Esophagus muscularis mucosa (tissue), 3 donors: ENCODE results near the gene PARD3B.

Experiments
- POLR2A ChIP-seq: fragments of 450-650 bp; IDR thresholded peaks from one replicate; pipeline ENCODE4 v1.6.1; 2017; ENCODE audit warnings: antibody characterized with exemption, moderate library complexity, mild to moderate bottlenecking, low read depth
- POLR2AphosphoS5 ChIP-seq, 2 donors: sonication (generic); formaldehyde crosslinking; IDR thresholded peaks; one replicate each; pipeline ENCODE4 v1.6.1; 2017; ENCODE audit warnings: antibody characterized with exemption in 2 of 2
- TF ChIP-seq, protein P1 (sequence below), 3 experiments: fragments of 200-600 bp in 2 of 3; fragments of 450-650 bp in 1 of 3; sonication (generic) in 2 of 3; IDR thresholded peaks; one replicate each; pipeline ENCODE4 v1.5.1; 2017 to 2019; ENCODE audit warnings: antibody characterized with exemption in 3 of 3, mild to moderate bottlenecking in 2 of 3, moderate library complexity in 1 of 3

DNA sequence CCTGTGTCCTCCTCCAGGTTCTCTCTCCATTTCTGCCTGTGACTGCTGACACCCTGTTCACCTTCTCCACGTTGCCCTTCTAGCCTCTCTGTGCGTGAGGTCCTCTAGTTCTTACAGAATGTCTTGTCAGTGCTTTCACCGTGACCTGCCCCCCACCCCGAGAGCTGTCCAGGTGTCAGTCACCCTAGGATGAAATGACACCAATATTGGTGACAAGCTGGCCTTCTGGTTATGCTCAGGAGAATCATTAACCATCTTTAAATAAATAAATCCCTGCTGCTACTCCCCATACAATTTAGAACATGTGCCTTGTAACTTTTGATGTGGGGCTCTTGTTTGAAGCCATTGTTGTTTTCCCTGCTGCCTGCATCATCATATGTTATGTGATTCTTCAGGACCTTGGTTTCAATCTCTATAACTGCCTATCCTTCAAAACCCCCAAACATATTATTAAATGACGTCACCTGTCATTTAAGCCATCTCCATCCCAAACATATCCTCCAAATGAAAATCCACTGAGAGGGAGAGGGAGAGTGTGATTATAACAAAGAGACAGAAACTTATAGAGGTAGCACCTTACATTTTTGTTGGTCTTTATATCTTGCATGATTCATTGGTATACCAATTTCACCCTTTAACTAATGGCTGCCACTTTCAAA, 496.3 kb downstream of the PARD3B start:
- TF ChIP-seq, protein P1, sequence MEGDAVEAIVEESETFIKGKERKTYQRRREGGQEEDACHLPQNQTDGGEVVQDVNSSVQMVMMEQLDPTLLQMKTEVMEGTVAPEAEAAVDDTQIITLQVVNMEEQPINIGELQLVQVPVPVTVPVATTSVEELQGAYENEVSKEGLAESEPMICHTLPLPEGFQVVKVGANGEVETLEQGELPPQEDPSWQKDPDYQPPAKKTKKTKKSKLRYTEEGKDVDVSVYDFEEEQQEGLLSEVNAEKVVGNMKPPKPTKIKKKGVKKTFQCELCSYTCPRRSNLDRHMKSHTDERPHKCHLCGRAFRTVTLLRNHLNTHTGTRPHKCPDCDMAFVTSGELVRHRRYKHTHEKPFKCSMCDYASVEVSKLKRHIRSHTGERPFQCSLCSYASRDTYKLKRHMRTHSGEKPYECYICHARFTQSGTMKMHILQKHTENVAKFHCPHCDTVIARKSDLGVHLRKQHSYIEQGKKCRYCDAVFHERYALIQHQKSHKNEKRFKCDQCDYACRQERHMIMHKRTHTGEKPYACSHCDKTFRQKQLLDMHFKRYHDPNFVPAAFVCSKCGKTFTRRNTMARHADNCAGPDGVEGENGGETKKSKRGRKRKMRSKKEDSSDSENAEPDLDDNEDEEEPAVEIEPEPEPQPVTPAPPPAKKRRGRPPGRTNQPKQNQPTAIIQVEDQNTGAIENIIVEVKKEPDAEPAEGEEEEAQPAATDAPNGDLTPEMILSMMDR (IDR thresholded peaks at IDR 0.05), result no peak
- TF ChIP-seq POLR2AphosphoS5 (IDR thresholded peaks at IDR 0.05), result no peak
- TF ChIP-seq POLR2A, result no peak
